ENCODE data around the gene CCDC149.

Gene CCDC149

DNA sequence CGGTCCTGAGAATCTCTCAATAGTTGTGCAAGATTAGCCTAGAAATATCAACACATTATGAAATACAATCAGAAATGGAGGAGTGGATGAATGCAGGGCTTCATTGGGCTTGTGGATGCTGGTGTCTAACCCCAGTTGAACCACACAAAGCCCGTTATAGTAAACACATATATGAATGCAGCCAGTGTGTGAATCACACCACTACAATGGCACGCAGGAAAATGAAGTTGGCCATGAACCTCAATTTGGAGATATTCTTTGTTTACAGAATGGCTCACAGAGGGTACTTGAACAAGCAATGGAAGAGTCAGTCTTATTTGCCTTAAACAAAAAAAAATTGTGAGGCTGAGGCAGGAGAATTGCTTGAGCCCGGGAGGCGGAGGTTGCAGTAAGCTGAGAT is 59.7 kb downstream of the CCDC149 start:
- DNase-seq (ENCODE audit: low read depth), result no peak
- no peak overlapping the region for H3K4me3 ChIP-seq (ENCODE audit: low read depth, low read length)

DNA sequence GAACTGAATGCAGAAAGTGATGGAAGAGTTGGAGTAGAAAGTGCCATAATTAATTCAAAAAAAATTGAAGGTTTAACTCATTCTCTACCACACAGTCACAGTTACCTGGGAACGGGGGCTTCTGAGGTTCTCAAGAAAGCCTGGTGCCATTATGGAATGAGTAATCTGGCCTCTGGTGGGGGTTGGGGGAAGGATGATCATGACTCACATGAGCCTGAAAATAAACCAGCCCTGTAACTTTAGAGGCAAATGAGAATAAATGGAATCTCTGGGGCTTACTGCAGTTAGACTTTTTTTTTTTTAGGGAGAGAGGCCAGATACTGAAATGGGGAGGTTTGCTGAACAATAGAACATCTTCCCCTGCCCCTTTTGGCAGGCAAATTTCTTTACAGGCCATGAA is 62.2 kb downstream of the CCDC149 start:
- DNase-seq (ENCODE audit: low read depth), result peak; percentile 85
- no peak overlapping the region for H3K4me3 ChIP-seq (ENCODE audit: low read depth, low read length)

DNA sequence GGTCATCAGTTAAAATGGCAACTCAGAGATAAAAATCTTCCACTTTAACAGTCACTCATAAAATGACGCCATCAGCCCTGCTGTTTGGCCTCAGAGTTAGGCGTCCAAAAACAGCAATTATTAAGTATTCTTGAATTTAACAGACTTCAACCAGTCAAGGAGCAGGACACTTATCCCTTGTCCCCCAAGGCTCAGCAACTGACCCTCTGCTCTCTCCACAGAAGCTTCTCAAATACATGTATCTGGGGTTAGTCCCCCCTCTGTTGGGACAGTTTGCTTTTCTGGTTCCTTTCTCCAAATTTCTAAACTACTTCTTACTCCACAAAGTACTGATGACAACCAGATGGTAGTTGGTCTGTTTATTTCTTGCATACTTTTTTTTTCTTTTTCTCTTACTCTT is 63.1 kb downstream of the CCDC149 start:
- DNase-seq (ENCODE audit: low read depth), result no peak
- H3K4me3 ChIP-seq (ENCODE audit: low read depth, low read length), result no peak overlapping the region

DNA sequence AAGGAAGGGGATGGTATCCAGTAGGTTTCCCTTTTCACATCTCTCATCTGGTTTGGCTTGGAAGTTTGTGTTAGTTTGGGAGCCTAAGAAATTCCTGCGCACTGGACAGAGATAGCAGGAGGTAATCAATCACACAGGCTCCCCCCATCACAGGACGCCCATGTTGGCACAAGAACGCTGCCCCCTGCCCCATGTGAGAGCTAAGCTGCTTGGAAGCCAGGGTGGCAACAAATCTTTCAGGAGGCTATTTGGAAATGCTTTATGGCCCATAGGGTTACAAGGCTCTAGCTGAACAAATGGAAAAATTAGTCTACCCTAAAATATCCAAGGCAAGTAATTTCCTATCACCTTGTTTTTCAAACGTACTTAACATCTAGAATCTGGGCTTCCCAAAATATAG is 63.5 kb downstream of the CCDC149 start:
- no peak for DNase-seq (ENCODE audit: low read depth)
- no peak overlapping the region for H3K4me3 ChIP-seq (ENCODE audit: low read depth, low read length)

DNA sequence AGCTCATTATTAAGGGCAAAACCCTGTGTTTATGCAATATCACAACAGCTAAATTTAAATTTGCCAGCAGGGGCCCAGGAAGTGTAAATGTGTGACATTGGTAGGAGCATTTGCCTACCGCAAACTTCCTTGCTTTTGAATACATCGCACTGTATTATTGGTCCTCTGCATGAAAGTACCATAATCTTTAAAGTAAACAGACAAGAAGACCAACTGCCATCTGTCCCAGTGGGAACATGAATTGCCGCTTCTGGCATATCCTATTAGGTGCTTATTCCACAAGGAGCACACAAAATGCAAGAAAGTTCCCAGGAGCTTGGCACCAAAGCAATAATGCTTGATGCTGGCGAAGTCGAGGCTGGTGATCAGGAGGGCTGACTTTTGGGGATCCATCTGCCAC is 66.1 kb downstream of the CCDC149 start:
- no peak for DNase-seq (ENCODE audit: low read depth)
- no peak overlapping the region for H3K4me3 ChIP-seq (ENCODE audit: low read depth, low read length)

DNA sequence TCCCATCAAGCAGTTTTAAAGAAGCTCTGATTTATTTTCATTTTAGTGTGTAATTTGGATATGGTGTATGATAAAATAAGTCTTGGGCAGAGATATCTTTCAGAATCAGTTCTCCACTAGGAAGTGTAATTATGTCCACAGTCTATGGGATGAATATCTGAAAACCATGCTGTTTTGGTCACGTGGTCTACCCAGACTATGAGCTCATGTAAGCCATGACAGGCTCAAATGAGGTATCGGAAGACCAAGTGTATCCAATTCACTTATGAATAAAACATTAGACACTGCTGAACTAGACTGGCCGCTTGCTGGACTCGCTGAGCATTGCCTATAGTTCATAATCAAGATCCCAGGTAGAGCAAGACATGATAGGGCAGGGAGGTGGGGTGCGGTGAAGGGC is 66.9 kb downstream of the CCDC149 start:
- no peak for DNase-seq (ENCODE audit: low read depth)

DNA sequence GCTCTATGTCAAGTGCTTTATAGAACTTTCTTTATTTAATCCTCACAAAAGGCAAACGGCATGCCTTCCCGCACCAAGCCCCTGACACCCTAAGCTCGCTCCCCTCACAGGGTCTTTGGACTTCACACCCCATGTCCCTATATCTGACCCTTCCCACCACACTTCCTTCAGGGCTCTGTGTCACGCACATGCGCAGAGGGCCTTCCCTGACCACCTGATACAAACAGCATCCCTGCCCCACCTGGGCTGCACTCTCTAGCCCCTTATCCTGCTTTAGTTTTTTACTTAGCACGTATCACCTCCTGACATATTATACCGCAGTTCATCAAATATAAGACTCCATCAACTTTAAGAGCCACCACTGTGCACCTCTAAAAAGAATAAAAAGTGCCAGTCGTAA is 67.7 kb downstream of the CCDC149 start:
- no peak for DNase-seq (ENCODE audit: low read depth)

More for the DNA sequence above, 66.9 kb downstream of the CCDC149 start:
- H3K4me3 ChIP-seq (ENCODE audit: low read depth, low read length), result no peak overlapping the region

DNA sequence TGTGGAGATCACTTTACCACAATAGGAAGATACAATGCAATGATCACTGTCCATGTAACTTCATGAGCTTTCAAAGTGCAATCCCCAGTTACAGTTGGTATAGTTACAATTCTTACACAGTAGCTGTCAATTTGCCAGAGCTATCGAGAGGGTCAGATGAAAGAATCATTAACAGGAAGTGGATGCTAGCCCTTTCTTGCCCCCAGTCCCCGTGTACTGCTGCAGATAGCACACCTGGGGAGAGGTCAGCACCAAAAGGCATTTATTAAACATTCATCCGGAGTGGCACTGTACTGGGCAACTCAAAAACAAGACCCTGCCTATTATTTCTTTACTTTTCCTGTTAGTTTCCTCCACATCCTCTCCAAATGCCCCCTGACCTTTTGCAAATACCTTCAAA is 69.7 kb downstream of the CCDC149 start:
- DNase-seq (ENCODE audit: low read depth), result no peak
- no peak overlapping the region for H3K4me3 ChIP-seq (ENCODE audit: low read depth, low read length)

More for the DNA sequence above, 67.7 kb downstream of the CCDC149 start:
- H3K4me3 ChIP-seq (ENCODE audit: low read depth, low read length), result no peak overlapping the region

DNA sequence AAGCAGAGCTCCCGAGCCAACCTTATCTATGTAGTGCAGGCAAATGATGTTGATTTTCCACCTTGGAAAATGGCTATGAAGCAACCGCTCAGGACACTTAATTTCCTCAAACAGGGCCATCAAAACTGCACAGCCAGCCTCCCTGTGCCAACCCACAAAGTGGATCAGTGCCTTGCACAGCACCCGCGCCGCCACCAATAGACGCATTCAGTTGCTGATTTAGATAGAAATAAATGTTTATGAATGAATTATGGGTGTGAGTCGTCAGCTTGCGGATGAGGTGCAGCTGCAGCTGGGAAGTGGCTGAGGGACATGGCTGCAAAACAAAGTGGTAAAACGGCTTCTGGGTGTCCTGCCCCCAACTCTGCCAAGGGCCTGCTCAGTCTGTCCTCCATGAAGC is 70.5 kb downstream of the CCDC149 start:
- H3K4me3 ChIP-seq (ENCODE audit: low read depth, low read length), result no peak overlapping the region
- DNase-seq (ENCODE audit: low read depth), result no peak

DNA sequence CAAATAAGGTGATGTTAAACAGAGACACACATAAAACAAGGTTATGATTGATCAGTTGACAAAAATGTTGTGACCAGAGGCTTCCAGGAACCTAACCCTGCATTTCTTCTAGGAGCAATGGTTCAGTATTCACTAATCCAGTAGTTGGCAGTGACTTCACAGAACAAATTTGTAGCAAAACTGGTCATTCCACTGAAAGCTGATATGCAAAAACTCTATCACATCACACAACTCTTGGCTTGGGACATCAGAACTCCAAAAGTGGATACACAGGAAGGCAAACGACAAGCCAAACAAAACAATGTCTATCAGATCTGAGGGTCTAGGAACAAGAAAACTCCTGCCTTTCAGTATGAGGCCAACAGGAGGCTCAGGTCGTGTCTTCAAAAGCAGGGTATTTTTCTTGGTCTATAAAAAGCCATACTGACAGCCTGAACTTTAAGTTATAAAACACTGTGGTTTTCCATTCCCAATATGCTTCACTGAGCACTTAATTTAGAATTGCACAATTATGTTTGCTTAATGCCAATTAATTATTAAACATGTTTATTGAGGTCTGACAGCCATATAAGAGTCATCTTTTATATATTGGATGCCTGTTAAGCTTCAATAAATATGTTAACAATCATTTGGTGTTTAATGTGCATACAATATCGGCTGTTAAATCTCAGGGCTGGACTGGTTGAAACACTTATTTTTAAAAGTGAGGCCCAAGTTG is 71.9 kb downstream of the CCDC149 start:
- no peak overlapping the region for H3K4me3 ChIP-seq (ENCODE audit: low read depth, low read length)
- DNase-seq (ENCODE audit: low read depth), result no peak

DNA sequence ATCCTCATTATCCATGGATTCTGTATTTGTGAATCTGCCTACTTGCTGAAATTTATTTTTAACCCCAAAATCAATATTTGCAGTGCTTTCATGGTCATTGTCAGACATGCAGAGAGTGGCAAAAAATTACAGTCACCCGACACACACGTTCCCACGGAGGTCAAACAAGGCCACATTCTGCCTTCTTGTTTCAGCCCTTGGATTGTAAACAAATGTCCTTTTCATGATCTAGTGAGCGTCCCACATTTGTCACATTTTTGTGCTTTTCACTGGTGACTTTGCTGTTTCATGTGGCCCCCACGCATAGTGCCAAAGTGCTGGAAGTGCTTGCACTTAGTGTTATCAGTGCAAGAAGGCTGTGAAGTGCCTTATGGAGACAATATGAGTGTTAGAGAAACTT is 72.5 kb downstream of the CCDC149 start:
- DNase-seq (ENCODE audit: low read depth), result no peak

DNA sequence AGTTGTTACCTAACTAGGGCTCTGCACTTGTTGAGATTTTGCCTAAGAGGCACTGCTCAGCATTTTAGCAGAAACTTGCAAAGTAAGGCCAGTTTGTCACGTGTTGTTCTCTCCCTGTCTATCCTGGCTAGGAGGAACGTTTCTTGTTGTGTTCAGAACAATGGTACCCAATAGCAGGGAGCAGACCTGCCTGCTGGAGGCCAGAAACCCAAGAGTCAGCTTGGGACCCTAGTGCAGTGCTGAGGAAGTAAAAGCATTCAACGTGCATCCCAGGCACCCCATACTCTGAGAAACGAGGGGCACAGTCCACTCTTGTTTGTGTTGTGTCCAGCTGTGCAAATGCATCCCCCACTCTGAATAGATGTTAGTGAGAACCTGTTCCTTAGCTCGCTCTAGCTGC is 75.1 kb downstream of the CCDC149 start:
- H3K4me3 ChIP-seq (ENCODE audit: low read depth, low read length), result no peak overlapping the region
- no peak for DNase-seq (ENCODE audit: low read depth)

More for the DNA sequence above, 72.5 kb downstream of the CCDC149 start:
- H3K4me3 ChIP-seq (ENCODE audit: low read depth, low read length), result no peak overlapping the region

DNA sequence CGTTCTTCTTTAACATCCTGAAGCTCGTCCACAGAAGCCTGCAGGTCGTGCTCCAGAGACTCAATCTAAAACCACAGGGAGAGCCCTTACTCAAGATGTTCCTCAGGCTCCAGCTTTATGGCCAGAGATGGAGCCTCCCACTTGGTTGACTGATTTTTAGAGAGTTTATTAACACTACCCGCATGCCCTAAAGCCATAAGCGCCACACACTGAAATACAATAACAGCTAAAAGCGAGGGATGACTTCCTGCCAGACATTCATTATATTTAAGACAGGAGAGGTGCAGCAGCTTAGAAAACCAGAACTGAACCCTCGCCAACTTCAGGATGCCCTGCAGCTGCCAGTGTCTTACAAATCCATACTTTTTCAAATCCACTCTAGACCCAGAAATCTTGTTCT is 75.5 kb downstream of the CCDC149 start:
- DNase-seq (ENCODE audit: low read depth), result no peak
- H3K4me3 ChIP-seq (ENCODE audit: low read depth, low read length), result no peak overlapping the region

DNA sequence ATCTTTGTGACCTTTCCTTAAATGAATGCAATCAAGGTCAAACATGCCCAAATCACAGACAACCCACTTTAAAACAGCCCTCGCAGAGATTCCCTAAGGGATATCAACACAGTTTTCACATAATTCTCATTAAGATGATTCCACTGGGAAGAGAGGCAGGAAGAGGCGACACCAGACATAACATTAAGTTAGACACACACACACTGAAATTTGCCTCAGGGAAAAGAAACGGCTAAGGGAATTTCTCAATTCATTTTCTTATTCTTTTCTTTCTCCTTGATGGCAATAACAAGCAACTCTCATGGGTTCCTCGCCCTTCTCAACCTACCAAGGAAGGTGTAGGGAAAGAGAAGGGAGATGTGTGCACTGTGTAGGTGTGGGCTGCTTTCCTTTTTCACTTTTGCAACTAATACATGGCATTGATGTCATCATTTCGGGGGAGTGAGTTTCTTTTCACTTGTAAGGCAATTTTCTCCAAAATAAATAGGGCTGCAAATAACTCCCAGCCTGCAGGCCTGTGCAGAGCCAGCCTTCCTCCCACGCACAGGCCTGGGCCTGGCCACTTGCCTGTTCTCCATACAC is 76.1 kb downstream of the CCDC149 start:
- H3K4me3 ChIP-seq (ENCODE audit: low read depth, low read length), result no peak overlapping the region
- DNase-seq (ENCODE audit: low read depth), result no peak

DNA sequence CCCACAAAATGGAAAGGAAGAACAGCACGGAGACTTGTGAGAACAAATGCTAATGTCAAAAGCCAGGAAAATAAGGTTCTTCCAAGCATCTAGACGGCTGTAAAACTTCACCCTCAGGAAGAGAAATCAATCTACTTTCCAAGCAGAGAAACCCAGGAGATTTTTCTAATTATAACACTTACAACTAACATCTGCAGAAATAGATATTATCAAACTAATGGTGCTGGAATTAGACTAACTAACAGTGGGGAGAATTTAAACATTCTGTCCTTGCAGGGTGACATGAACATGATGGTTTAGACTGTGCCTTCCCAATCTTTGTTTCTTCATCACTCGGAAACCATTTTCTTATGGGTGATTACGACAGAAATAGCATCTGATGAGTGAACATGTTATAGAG is 77.1 kb downstream of the CCDC149 start:
- DNase-seq (ENCODE audit: low read depth), result no peak

DNA sequence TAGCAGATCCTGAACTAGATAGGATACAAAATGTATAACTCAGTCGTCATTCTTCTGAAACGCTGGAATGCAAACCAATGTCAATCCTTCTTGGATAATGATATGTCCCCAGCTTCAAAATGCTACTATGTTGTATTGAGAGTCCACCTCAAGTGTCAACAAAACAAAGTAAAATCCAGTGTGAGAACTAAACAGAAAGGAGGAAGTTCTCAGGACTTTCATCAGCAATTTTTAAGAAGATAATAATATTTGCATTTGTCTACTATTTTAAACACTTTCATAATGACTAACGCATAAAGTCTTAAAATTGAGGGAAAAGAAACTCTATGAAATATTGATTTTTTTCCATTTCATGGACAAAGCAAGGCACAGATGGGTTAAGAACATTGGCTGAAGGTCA is 81.2 kb downstream of the CCDC149 start:
- no peak overlapping the region for H3K4me3 ChIP-seq (ENCODE audit: low read depth, low read length)
- no peak for DNase-seq (ENCODE audit: low read depth)

More for the DNA sequence above, 77.1 kb downstream of the CCDC149 start:
- H3K4me3 ChIP-seq (ENCODE audit: low read depth, low read length), result no peak overlapping the region

DNA sequence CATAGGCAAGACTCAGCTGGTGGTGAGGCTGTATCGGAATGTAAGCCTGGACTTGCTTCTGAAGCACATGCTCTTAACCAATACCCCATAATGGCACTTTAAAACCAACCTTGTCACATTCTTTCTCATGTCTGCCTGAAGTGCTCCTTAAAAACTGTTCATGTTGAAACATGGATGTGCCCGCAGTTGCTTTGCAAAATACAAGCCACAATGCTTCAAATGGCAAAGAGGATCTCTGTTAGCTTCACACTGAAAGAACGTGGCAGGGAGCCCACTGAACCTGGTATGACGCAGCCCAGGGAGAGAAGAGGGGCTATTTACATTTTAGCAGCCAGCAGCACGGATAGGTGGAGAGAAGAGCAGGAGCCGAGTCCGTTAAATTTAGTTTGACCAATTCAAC is 88.1 kb downstream of the CCDC149 start:
- DNase-seq (ENCODE audit: low read depth), result no peak

DNA sequence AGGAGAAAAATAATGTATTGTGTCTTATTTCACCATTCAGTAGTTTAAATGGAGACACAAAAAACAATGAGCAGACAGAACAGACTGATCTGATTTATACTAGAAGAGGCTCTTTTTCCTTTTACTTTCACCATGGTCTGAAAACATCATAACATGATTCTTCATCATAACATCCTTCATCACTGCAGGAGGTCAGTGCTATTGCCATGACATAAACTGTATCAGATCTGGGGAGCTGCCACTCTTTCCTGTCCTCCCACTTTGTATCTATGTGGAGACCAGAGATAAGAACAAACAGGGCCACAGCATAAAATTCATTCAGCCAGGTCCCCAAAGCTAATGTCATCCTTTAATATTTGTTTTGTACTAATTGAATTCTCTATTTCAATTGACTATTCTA is 92.3 kb downstream of the CCDC149 start:
- no peak overlapping the region for H3K4me3 ChIP-seq (ENCODE audit: low read depth, low read length)
- no peak for DNase-seq (ENCODE audit: low read depth)

More for the DNA sequence above, 88.1 kb downstream of the CCDC149 start:
- no peak overlapping the region for H3K4me3 ChIP-seq (ENCODE audit: low read depth, low read length)

DNA sequence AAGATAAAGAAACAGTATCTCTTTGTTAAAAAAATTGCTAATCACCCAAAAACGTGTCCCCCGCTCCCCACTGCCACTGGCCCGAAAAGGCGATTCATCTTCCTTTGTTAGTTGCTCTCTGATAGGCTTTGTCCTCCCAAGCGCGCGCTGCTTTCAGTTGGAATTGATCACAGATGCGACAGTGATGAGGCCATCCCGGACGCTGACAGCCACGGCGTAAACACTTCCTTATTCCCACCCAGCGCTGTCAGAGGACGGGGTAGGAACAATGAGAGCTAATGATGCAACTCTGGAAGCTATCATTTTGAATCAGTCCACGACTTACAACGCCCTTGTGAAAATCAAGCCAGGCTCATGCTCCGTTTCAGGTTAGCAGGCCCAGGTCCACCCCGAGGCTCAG is 96.0 kb downstream of the CCDC149 start:
- no peak overlapping the region for H3K4me3 ChIP-seq (ENCODE audit: low read depth, low read length)
- no peak for DNase-seq (ENCODE audit: low read depth)

DNA sequence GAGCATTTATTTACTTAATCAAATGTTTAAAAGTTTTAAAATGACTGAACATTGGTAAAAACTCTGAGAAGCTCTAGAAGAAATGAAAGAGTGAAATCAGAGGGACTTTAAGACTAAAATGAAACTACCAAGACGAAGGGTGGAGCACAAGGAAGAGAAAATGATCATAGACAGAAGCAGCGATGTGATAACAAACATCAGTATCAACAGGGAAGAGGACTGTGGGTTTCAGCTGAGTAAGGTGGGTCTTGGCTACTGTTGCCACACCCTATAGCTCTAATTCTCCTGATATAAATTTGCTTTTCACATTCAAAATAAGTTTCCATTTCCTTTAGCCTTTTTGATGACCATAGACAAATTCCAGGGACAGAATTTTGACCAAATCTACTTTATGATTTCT is 99.1 kb downstream of the CCDC149 start:
- no peak for DNase-seq (ENCODE audit: low read depth)

DNA sequence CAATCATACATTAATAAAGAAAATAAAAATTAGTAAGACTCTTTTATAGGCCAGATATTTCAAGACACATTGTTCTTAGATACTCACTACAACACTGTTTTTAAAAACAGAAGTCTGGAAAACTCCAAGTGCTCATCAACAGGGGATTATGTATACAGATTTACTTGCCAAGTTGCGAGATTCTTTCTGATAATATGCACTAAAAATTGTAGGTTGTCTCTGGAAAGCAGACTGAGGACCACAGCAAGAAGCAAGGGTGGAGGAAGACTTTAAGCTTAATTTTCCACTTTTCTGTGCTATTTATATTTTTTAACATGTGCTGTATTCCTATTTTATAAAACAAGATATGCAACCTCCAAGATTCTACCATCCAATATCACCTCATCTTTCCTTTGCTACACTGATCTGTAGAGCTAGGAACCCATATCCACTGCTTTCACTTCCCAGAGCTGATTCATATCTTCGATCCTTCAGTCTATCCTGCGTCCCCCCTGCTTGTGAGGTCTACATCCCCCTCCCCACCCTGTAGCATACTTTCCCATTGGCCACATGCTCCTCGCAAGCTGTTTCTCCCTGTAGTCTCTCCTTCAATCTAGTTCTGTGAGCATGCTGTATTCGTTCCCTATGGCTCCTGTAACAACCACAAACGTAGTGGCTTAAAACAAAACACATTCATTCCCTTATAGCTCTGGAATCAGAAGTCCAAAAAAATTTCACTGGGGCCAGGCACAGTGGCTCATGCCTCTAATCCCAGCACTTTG is 101.8 kb downstream of the CCDC149 start:
- DNase-seq (ENCODE audit: low read depth), result no peak
- no peak overlapping the region for H3K4me3 ChIP-seq (ENCODE audit: low read depth, low read length)

More for the DNA sequence above, 99.1 kb downstream of the CCDC149 start:
- H3K4me3 ChIP-seq (ENCODE audit: low read depth, low read length), result no peak overlapping the region
